ENCODE data around the gene GSTM2.

The GSTM2 gene

GRCh38 chr1:109629372-109630030, 38.4 kb upstream of the GSTM2 start:
- no peak for DNase-seq (ENCODE audit: low read depth)

DNA sequence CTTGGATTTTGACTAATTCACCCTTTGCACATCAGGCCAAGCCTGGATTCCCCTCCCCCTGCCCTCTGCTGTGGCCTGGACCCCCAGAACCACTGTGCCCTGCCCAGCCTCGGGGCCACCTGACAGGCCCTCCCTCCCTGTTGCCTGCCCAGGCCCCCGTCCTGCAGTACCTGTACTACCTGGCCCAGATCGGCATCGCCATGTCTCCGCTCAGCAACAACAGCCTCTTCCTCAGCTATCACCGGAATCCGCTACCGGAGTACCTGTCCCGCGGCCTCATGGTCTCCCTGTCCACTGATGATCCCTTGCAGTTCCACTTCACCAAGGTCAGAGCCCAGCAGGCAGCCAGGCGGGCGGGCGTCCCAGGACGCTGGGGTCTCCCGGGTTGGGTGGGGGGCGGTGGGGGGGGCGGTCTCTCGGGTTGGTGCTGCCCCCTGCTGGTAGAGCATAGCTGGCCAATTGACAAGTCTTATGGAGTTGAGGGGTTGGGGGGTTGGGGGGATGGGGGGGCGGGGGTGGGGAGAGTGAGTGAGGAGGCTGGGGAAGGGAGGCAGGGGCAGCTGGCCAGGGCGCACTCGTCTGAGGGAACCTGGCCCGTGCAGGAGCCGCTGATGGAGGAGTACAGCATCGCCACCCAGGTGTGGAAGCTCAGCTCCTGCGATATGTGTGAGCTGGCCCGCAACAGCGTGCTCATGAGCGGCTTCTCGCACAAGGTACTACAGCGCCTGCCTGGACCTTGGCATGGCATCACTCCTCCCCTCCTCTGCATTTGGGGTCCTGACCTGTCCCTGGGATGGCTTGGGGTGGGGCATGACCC, 37.6 kb upstream of the GSTM2 start:
- DNase-seq (ENCODE audit: low read depth) = no peak

- DNase-seq (ENCODE audit: low read depth) = no peak
Observed at GRCh38 chr1:109630898-109631512, 36.9 kb upstream of the GSTM2 start.

DNA sequence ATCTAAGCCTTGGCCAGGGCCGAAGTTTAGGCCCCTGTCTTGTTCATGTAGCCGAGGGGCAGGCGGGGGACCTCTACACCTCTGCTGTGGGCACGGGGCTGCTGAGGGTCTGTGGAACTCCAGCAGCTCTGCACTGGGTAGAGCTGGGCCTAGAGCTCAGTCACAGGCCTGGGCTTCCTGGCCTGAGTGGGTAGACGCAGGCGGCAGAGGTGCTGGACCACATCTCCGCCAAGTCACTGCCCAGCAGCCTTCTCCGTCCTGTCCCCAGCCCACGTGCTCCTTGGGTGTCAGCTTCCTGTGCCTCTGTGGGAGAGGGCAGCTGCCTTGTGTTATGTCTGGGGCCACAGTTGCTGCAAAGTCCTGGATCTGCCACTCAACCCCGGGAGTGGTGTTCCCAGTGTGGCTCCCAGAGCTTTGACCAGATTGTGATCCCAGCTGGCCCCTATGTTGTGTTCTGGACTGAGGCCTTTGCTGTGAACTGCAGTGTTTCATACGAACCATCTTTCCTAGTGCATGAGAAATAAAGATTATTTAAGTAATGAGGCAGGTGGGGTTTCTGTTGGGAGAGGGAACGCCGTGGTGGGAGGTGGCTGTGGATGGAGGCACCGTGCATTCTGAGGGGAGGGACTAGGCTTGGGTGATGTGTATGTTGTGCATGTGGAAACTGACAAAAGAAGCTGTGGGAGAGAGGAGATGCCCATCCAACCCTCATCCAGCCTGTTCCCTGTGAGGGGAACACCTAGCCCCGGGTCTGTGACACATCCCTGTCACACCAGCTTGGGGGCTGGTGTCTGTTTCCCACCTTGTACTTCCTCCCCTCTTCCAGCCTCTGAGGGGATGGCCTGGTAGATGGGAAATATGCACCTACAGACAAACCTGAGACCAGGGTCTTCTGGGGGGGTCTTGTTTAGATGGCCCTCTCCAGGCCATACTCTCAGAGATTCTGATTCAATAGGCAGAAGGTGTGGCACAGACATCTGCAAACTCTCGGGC, 36.0 kb upstream of the GSTM2 start:
- no peak for DNase-seq (ENCODE audit: low read depth)

DNA sequence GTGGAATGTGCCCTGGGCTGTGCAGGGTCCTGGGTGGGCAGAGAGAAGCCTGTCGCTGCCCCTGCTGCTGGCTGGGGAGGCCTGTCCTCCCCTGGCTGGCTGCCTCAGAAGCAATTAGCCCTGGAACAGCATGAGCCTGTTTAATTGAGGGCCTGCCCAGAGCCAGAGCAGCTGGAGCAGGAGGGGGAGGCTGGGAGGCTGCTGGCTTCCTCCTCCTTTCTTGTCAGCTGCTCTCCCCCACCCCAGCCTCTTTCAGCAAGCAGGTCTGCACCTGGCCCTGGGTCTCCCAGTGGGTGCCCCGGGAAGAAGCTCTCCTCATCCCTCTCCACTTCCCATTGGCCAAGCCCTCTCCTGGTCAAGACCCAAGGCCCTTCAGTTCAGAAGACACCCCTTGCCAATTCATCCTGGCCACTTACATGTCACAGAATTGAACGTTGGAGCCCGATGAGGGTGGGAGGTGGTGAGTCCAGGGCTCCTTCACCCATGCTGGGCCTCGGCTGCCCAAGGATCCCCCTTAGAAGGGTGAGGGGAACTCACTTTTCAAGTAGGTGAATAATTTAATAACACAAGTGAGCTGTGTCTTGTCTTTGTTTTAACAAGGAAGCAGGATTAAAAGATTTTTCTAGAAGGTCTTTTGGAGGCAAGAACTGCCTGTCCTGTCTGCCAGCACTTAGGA, 35.0 kb upstream of the GSTM2 start:
- no peak for DNase-seq (ENCODE audit: low read depth)

DNA sequence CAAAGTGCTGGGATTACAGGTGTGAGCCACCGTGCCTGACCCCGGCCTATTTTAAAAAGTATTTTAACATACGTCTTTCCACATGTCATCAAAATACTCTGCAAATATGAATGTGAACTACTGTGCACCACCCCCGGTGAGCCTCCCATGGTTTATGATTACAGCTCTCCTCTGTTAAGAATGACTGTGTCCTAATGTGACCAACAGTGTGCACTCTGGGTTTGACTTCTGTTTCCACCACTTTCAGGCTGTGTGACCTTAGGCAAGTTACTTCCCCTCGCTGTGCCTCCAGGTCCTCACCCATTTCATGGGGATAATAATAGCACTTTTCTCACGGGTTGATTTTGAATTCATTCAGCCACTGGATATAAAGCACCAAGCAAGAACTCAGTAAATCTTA, 33.6 kb upstream of the GSTM2 start:
- no peak for DNase-seq (ENCODE audit: low read depth)

GRCh38 chr1:109634771-109635750, 32.8 kb upstream of the GSTM2 start:
- DNase-seq (ENCODE audit: low read depth) = no peak

DNA sequence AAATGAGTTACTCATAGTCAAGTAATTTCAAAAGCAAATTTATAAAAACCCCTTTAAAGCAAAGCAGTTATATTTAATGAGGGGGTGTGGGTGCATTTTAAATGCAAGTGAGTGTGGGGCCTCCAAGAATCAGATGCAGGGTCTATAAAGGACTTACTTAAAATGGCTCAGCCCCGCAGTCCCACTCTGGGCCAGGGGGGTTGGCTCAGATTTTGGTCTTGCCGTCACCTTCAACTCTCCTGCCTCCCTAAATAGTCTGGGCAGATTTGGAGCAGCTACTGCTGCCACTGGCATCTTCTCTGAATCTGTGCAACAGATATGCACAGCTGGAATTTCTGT, 32.0 kb upstream of the GSTM2 start:
- DNase-seq (ENCODE audit: low read depth) = no peak

GRCh38 chr1:109636201-109636952, 31.5 kb upstream of the GSTM2 start:
- no peak for DNase-seq (ENCODE audit: low read depth)

DNA sequence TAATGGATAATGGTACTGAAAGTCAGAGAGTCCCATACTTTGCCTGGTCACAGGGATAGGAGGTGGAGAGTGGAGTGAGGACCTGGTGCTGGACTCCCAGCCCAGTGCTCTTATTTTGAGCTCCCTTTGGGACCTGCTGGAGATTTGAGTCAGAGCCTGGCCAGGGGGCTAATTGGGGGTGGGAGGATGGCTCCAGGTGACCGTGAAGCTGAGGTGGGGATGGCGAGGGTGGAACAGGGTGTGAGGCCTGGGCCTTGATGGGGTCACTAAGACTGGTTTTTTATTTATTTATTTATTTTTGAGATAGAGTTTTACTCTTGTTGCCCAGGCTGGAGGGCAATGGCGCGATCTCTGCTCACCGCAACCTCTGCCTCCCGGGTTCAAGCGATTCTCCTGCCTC, 30.4 kb upstream of the GSTM2 start:
- no peak for DNase-seq (ENCODE audit: low read depth)

DNA sequence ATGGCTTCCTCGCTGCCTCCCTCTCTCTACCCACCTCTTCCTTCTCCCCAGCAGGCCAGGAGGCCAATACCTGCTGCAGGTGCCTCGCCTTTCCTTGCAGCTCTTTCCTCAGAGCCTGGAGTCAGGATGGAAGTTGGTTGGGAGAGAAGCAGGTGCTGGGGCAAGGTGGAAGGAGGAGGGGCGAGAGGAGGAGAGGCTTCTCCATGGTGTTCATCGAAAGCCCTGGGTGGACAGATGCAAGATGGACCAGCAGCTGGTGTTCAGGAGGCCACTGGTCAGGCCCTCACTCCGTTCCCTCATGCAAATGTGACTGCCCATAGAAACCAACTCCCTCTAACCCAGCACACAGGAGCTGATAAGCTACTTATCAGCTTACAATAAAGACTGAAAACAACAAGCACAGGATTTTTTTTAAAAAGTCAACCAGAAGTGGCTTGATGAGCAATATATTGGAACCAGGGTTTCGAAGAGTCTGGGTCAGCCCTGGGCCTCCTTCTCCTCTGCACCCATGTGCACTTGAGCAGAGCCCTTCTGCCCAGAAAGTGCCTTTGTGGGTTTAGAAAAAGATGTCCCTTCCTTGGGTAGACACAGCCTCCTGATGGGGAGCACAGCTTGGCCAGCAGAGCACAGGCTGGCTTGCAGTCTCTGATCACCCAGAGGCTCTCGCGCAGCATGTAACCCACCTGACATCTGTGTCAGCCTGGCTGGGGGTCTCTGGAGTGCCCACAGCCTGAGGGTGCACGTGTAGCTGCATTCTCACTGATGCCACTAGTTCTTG, 28.6 kb upstream of the GSTM2 start:
- DNase-seq (ENCODE audit: low read depth) = no peak

DNA sequence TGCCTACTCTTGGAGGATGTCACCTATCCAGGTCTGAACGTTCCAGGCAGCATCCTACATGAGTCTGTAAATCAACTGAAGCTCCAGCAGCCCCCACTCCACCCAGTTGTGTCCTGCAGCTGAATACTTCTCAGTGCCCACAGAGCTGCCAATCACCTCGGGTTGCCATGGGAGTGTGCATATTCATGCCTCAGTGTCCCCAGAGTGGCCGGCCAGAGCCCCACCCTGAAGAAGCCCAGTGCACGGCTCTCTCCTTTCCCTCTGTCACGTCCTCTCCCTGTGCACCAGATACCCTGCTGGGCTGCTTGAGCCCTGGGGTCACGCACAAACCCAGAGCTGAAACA, 28.0 kb upstream of the GSTM2 start:
- DNase-seq (ENCODE audit: low read depth) = no peak

DNA sequence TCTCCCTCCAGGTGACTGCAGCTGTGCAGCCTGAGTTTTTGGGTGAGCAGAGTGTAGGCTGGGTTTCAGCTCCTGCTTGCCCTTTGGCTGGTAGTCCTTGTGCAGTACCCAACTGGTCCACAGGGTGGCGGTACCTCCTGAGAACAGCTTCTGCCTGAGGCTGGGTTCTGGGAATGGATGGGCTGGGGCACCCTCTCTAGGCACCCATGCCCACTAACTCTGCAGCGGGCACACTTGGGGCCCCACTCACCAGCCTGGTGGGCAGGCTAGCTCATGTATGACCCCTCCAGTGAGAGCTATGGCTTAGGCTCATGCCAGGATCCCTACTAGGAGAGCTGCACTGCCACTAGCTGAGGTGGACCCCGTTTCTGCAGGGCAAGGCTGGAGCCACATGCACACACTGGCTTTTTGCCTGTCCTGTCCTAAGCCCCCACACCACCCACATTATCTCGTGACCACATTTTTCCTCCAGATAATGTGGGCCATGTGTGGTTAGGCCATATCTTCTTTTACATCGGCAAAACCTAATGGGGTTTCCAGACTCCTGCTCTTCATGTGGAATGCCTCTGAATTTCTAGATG, 27.5 kb upstream of the GSTM2 start:
- DNase-seq (ENCODE audit: low read depth) = no peak

DNA sequence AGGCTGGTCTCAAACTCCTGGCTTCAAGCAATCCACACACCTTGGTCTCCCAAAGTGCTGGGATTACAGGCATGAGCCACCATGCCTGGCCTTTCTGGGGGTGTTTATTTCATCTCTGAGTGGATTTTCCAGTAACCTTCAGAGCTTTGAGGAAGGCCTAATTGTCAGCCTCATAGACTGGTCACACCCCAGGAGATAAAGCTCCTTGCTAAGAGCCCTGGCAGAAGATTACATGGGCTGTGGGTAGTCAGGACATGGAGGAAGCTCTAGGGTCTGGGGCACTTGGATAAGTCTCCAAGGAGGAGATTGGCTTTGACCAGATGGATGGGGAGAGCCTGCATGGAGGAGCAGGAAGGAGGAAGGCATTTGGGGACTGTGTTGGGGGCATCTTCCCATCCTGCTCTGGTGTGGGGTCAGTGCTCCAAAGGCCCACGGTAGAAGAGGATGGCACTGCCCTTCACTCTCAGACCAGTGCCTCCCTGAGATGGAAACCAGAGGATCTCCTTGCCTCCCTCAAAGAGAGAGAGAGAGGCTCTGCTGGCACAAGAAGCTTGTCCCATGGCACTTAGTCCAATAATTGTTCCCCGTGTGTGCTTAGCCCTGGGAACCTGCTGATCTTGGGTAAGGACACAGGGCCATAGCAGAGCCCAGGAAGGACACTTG, 26.6 kb upstream of the GSTM2 start:
- DNase-seq (ENCODE audit: low read depth) = no peak

DNA sequence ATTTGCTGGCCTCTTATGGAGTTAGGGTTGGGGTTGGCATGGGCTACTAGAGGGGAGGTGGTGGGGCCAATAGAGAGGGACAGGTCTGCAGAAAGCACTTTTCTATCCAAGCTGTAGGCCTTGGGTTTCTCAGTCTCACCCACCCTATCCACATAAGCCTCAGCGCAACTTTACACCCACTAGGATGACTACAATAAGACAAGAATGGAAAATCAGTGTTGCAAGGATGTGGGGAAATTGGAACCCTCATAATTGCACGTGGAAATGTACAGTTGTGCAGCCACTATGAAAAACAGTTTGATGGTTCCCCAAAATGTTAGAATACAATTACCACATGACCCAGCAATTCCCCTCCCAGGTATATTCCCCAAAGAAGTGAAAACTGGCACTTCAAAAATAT, 26.0 kb upstream of the GSTM2 start:
- no peak for DNase-seq (ENCODE audit: low read depth)

GRCh38 chr1:109642626-109643025, 25.2 kb upstream of the GSTM2 start:
- DNase-seq (ENCODE audit: low read depth) = no peak

DNA sequence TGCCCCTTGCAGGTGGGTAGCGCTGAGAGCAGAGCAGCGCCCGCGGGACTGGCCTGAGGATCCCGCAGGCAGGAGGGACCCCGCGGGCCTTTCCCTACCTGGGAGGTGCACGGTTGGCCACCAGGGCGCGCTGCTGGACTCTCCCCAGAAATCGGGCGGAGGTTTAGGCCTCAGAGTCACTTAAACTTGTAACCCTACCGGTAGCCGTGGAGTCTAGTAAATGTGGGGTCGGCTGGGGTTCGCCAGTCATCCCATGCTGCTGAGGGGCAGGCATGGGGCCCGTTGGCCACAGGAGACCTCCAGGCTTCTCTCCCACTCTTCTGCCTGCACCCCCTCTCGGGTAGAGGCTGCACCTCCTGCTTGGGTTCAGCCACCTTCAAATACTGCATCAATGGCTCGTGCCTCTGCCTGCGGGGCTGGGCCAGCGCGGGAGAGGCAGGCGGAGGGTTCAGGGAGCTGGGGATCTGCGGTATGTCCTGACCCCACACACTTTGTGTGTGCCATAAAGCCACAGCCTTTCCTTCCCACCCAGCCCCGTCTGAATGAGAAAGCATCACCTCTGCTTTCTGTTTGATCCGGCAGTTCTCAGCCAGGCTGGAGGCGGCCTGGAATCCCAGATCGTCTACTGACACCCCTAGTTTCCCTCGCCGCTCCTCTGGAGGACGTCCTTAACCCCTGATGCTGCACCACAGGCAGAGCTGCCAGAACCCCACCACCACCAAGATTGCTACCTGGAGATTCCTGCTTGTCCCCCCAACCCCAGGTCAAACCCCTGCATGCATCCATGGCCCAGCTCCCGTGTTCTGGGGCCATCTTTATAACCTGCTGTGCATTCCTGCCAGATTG, 24.2 kb upstream of the GSTM2 start:
- DNase-seq (ENCODE audit: low read depth) = no peak

Measured in fibroblast of the conjunctiva (primary cell).